GM19438 (cell line): ENCODE results near the gene HKDC1.
A peak's percentile ranks its signal among the peaks of the same experiment; 100 is the strongest.

ENCODE experiments used
- ATAC-seq: cut with Tn5 transposase; IDR thresholded peaks from one replicate; pipeline ENCODE4 v1.9.1; 2021; ENCODE audit warnings: low read depth; ENCODE audit not compliant: unreplicated experiment

HKDC1 gene

DNA sequence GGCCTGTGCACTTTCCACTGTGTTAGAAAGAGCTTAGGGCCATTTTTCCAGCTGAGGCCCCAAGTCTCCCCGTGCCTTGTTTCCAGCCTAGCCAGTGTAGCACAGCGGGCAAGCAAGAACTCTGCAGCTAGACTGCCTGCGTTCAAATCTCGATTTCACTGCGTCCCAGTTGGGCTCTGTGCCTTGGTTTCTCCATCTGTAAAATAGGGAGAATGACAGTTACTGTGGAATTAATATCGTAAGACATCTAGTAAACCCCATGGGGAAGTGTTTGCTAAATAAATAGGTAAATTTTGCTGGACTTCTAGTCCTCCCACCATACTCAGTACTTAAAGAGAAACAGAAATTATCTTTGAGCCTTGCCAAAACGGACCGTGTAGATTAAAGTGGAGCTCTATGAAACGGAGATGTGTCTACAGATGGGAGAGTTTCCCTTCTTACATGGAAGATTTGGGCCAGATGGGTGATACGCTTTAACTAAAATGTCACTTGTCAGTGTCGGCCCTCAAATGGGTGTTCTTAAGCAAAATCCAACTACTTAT is 3.5 kb upstream of the HKDC1 start:
- no peak for ATAC-seq

DNA sequence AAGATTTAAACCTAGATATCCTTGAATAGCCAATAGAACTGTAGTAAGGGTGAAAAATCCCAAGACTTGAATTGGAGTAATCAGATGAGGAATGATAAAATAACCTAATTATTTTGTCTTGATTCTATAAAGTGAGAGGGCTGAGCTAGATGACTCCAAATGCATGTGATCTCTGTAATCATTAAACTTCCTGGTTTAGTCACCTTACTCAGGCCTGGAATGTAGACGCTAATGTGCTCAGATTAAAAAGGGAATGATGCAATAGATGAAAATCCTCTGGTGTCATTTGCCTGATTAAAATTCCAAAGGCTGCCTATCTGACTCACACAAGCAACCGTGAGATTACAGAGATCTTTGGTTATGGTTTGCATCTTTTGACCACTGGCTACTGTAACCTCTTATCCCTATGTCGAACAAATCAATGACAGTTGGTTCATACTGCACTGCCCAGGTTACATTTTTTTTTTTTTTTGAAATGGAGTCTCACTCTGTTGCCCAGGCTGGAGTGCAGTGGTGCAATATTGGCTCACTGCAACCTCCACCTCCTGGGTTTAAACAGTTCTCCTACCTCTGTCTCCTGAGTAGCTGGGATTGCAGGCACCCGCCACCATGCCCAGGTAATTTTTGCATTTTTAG is 2.9 kb upstream of the HKDC1 start:
- no peak for ATAC-seq

DNA sequence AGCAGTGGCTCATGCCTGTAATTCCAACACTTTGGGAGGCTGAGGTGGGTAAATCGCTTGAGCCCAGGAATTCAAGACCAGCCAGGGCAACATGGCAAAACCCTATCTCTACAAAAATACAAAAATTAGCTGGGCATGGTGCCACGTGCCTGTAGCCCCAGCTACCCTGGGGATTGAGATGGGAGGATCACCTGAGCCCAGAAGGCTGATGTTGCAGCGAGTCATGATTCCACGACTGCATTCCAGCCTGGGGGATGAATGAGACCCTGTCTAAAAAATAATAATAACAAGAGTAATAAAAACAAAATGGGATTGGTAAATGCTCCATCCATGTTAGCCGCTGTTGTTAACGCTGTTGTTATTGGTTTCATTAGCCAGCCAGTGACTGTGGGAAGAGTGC is 1.3 kb upstream of the HKDC1 start:
- ATAC-seq, result no peak

DNA sequence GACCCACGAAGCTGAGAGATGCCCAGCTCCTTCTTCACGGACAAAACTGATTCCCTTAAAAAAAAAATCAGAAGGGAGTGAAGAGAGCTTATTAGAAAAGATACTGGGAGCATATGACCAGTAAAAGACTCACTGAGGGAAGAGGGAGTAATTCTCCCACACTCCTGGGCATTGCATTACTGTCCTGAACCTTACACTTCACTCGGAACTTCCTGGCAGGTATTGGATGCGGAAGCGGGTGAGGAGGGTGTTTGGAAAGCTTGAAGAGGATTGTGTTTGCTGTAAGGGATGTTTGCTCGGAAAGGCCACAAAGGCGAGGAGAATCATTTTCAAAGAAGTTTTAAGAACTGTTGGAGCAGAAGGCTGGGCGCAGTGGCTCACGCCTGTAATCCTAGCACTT is 375 bp downstream of the HKDC1 start:
- no peak for ATAC-seq

DNA sequence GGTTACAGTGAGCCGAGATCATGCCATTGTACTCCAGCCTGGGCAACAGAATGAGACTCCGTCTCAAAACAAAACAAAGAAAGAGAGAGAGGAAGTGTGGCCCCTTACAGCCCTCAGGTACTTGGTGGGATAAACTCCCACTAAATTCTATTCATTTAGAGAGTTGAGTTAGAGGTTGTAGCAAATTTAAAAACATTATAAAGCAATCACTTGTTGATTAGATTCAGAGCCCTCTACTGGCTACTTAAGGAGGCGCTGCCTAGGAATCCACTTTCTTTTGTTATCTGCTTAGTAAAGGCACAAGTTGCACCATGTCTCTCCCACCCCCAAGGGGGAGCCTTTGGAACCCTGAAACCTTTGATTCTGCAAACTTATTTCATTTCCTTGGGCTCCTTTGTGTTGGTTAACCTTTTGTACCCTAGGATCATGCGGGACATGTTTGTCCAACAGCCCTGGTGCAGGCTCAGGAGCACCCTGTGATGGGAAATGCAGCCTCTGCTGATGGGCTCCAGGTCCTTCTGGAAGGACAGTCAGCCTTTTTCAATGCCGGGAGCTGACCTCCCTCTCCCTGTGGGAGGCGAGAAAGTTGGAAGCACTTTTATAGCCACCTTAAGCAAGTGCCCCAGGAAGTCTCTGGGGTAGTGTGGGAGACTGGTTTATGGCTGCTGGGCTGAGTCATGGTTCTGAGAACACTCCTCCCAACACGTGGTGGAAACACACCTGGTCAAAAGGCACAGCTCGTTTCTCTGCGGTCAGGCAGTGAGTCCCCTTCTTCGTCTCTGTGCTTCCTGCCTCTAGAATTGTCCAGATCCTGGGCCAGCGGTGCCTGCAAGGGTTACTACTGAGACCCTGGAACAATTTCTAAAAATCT is 2.3 kb downstream of the HKDC1 start:
- ATAC-seq, result peak; percentile 96

DNA sequence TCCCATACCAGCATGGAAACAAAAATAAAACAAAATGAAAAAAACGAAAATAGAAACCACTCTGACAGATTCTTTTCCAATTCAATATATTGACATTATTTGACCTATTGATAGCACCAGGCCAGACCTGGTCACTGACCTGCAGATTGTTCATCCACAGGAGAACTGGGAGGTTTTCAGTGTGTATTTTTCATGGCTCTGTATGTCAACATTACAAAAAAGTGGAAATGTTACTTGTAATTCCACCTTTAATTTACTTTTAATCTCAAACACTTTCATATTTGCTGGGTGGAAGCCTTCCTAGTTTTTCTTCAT is 2.9 kb downstream of the HKDC1 start:
- no peak for ATAC-seq

DNA sequence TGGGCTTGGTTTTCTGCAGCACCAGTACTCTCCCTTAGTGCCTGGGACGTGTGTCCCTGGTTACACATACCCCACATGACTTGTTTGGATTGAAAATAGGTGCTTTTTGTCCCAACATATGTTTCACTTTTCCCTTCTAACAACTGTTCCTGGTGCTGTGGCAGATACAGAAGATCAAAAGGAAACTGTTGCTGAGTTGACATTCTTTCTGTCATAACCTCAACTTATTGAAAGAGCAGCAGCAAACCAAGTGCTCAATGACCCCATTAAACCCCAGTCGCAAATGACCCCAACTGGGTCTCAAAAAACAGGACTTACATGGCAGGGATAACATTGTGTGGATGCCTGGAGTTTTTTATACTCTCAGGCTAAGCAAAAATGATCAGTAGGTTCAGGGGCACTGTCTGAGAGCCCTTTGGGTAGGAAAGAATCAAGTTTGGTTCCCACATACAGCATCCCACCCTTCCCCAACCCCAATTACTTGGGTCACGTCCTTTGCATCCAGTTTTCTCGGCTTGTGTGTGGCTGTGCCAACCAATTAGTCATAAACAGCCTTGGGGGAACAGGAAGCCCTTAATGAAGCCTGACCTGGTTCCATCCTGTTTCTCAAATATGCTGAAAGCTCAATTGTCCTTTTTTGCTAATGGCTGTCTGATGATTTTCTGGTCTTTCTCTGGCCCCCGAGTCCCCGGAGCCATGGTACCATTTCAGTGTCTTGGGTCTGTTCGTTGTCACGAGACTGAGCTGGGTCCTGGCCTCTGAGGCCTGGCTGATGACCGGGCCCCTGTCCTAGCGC is 4.9 kb downstream of the HKDC1 start:
- ATAC-seq, result no peak

DNA sequence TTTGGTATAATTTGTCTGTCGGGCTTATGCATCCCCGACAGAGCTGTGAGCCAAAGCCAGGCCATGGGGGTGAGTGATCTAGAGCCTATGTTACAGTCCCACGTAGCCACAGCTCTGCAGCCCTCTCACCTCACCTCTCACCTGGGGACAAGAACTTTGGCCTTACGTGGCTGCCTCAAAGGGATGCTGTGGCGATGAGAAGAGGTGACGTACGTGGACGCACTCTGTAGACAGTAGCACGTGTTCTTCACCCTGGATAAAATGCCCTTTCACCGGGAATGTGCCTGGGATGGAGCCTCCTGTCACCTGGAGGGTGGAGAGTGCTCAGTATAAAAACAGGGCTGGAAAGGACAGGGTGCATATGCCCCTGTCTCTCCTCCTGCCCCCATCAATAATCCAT is 5.5 kb downstream of the HKDC1 start:
- ATAC-seq, result no peak

DNA sequence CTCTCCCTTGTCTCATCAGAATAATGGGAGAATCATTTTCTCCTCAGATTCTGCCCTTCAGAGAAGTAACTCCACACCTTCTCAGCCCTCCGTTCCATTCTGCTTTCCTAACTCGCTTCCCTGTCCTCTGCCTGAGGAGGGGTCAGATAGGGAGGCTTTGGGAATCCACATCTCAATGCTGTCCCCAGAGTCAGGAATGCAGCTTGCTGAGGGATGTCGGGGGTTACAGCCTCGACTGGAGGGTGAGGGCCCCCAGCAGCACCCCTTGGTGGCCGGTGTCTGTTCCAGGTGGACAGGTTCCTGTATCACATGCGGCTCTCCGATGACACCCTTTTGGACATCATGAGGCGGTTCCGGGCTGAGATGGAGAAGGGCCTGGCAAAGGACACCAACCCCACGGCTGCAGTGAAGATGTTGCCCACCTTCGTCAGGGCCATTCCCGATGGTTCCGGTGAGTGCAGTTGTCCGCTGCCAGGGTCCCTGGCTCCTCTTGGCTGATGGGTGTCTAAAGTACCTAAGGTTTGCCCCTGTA is 6.9 kb downstream of the HKDC1 start:
- ATAC-seq, result no peak

DNA sequence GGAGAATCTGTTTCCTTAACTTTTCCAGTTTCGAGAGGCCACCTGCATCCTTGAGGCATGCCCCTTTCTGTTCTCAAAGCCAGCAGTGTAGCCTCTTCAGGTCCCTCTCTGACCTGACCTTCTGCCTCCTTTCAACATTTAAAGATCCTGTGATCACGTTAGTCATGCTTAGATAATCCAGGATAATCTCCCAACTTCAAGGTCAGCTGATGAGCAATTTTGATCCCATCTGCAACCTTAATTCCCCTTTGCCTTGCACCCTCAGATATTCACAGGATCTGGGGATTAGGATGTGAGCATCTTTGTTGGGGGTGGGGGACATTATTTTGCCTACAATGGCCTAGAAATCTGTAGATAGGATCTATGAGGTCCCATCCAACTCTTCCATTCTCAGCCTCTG is 8.0 kb downstream of the HKDC1 start:
- no peak for ATAC-seq

DNA sequence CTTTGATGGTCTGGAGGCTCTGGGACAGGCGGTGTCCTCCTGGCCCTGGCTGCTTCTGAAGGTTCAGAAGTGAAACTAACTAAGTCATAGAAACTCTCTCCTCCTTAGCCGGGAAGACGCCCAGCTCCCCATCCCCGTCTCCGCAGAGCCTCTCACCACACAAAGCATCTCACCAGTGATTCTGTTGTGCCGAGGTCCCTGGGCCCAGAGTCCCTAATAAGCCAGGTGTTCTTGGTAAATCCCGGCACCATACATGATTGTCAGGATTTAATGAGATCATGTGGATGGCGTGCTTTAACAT is 9.4 kb downstream of the HKDC1 start:
- no peak for ATAC-seq

DNA sequence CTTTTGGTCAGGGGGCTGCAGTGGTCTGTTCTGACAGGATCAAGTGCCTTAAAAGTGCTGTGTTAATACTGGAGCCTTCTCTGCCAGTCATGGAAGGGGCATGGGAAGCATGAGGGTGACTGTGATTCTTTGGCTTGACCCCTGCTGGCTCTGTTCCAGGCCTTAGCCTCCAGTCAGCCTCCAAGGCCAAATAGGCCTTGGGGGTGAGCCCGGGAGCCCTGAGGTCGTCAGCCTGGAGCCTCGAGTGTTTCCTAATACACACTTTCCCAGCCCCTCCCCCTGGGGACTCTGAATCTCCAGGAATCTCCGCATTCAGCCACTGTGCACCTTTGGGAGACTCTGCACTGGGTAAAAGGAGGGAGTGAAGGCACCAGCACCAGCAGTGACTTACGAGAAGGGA is 10.0 kb downstream of the HKDC1 start:
- no peak for ATAC-seq

DNA sequence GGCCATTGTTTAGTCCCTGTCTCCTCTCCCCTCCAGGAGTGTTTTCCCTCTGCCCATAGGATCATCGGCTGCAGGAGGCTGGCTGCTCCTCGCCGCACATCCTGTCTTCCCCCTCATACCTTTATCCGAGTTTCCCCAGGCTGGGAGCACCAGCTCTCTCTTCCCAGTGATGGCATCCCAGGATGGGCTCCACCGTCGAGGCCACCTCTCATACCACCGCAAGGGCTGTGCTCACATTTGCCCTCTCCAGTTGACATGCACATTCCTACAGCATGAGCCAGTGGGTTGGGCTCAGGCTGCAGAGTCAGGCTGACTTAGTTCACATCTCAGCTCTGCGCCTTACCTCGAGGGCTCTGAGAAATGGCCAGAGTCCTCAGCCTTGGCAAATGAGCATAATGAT is 12.1 kb downstream of the HKDC1 start:
- ATAC-seq, result no peak

DNA sequence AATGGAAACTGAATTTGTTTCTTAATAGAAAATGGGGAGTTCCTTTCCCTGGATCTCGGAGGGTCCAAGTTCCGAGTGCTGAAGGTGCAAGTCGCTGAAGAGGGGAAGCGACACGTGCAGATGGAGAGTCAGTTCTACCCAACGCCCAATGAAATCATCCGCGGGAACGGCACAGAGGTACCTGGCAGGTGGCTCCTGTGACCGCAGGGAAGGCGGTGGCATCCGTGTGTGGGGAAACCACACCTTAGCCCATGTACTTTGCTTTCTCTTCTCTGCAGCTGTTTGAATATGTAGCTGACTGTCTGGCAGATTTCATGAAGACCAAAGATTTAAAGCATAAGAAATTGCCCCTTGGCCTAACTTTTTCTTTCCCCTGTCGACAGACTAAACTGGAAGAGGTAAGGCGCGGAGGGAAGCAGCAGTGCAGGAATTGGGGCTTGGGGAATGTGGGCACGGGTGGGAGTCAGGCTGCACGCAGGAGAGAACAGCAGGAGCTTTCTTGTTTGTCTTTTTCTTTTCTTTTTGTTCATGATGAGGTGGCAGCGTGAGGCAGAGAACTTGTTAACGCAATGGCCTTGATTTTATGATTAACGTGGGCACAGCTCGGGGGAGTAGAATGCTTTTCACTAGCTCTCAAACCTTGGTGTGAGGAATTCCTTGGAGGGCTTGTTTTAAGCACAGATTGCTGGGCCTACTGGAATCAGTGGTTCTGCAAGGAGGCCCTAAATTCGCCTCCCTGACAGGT is 12.8 kb downstream of the HKDC1 start:
- ATAC-seq, result no peak

DNA sequence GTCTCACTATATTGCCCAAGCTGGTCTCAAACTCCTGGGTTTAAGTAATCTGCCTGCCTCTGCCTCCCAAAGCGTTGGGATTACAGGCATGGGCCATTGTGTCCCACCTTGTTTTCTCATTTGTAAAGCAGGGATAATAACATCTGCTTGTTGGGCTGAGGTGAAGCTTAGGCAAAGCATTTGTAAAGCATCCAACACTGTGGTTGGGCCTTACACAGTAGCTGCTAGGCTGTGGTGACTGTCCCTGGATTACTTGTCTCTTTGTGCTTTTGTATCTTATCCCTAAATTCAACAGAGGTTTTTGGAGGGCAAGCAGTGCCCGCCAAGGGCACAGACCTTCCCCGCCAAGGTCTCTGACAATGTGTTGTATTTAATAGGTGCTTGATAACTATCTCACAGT is 14.3 kb downstream of the HKDC1 start:
- ATAC-seq, result no peak

DNA sequence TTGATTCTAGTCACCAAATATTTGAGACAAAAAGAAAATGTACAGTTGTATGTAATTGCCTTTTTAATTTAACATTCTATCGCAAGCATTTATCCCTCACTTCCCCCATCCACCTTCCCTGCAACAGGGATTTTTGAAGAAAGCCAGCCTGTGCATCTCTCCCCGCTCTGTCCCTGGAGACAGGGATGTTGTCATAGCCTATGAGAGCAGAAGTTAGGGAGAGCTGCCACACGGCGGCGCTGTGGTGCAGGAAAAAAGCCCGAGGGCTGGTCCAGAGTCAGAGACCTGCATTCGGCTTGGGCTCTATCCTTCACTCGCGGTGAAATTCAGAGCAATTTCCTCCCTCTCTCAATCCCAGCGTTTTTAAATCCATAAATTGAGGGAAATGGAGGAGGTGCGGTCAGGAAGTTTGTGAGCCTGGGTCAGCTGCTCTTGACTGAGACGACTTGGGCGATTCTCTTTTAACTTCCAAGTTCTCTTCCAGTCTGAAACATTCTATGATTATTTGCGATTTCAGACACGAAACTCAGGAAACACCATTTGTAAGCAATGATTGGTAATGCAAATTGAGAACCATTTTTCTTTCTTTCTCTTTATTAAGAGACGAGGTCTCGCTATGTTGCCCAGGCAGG is 17.5 kb downstream of the HKDC1 start:
- ATAC-seq, result peak; percentile 92

DNA sequence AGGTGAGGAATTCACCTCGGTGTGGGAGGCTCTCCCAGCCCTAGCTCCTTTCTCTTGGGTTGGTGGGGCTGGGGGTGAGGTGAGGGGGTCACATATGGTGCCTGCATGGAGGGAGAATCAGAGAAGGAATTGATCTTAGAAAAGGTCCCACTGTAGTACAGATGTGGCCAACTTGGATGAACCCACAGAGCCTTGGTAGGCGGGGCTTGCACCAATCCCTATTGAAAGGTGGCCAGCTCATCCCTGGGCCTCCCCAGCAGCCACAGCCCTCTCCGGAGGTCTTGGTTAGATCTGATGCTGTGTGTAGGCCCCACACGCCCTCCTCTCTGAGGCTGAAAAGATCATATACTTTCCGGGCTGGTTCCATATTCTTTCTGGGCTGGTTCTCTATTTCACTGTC is 19.0 kb downstream of the HKDC1 start:
- no peak for ATAC-seq

DNA sequence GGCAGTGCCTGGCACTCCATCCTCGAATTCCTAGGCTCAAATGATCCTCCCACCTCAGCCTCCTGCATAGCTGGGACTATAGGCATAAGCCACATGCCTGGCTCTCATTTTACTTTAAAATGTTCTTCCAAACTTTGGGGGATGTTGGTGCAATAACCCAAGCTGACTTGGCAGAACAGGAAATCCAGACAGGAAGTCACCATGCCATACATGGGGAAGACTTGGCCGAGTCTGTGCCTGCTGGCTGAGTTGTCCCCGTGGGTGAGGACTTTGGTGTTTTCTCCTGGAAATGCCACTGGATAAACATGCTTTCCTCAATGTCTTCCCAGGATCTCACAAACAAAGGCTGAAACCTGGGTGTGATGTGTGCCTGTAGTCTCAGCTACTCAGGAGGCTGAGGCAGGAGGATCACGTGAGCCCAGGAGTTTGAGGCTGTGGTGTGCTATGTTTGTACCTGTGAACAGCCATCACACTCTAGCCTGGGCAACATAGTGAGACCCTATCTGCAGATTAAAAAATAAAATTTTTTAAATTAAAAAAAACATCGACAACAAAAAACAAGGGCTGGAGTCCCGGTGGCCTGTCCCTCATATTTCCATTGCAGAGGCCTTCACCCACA is 19.8 kb downstream of the HKDC1 start:
- no peak for ATAC-seq

DNA sequence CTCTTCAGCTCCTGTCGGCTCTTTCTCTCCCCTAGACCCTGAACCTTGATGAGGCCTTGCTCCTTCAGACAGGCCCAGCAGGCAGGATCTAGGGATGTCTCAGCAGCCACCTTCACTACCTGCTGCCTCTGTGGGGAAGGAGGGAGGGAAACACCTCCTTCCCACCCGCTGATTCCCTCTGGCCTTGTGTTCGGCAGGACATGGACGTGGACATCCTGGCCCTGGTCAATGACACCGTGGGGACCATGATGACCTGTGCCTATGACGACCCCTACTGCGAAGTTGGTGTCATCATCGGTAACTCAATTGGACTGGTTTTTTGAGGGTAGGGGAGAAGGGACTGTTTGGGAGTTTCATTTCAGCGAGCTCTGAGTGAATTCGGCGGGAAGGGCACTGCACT is 20.3 kb downstream of the HKDC1 start:
- ATAC-seq, result no peak

DNA sequence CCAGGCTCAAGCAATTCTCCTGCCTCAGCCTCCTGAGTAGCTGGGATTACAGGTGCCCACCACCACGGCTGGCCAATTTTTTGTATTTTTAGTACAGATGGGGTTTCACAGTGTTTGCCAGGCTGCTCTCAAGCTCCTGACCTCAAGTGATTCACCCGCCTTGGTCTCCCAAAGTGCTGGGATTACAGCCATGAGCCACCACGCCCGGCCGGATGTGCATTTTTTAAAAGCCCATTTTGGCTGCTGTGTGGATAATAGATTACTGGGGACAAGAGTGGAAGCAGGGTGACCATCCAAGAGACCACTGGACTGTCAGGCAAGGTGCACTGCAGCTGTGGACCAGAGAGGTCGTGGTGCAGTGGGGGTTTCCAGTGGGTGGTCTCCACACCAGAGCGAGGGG is 21.4 kb downstream of the HKDC1 start:
- no peak for ATAC-seq
